Inflammatory macrophage treated with lipopolysaccharide for 4 hours (primary cell): Measurements from ENCODE around the gene KCNH2.
"Not testable (repeated sequence)": the region's sequence is repeated elsewhere in the genome, so short reads cannot be mapped to it uniquely, and the experiment has no call there.

Experiments used
- DNase-seq: peaks from one replicate; pipeline ENCODE4 v3.0.0-alpha.2; 2020

Gene KCNH2, protein sequence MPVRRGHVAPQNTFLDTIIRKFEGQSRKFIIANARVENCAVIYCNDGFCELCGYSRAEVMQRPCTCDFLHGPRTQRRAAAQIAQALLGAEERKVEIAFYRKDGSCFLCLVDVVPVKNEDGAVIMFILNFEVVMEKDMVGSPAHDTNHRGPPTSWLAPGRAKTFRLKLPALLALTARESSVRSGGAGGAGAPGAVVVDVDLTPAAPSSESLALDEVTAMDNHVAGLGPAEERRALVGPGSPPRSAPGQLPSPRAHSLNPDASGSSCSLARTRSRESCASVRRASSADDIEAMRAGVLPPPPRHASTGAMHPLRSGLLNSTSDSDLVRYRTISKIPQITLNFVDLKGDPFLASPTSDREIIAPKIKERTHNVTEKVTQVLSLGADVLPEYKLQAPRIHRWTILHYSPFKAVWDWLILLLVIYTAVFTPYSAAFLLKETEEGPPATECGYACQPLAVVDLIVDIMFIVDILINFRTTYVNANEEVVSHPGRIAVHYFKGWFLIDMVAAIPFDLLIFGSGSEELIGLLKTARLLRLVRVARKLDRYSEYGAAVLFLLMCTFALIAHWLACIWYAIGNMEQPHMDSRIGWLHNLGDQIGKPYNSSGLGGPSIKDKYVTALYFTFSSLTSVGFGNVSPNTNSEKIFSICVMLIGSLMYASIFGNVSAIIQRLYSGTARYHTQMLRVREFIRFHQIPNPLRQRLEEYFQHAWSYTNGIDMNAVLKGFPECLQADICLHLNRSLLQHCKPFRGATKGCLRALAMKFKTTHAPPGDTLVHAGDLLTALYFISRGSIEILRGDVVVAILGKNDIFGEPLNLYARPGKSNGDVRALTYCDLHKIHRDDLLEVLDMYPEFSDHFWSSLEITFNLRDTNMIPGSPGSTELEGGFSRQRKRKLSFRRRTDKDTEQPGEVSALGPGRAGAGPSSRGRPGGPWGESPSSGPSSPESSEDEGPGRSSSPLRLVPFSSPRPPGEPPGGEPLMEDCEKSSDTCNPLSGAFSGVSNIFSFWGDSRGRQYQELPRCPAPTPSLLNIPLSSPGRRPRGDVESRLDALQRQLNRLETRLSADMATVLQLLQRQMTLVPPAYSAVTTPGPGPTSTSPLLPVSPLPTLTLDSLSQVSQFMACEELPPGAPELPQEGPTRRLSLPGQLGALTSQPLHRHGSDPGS

DNA sequence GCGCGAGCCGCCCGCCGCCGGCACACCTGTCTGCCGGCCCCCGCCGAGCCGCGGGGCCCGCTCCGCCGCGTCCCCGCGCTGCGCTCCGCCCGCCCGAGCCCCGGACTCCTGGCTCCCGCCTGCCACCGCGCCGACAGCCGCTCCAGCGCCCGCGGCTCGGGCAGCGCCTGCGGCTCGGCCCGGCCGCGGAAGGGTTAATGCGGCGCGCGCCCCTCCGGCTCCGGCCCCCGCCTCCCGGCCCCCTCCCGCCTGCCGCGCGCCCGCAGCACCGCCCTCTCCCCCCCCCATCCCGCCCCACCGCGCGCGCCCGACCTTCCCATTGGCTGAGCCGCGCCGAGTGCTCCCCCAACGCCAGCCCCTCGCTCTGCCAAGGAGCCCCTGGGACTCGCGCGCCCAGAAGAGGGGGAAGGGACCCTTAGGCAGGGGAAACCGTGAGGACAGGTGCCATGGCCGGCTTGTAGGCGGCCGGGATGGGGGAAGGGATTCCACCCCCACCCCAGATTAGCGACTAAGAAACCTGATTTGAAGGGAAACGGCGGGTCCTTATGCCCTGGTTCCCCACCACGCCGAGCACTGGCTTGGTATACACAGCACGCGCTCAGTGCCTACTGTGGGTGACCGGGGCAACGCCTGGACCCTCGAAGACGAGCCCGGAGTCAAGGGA lies at the start of gene KCNH2:
TSS of gene KCNH2 (minus strand) at position 196 of the 664 bp plus-strand sequence. CDS start 408 bp downstream, outside the sequence.
- DNase-seq, result no peak

DNA sequence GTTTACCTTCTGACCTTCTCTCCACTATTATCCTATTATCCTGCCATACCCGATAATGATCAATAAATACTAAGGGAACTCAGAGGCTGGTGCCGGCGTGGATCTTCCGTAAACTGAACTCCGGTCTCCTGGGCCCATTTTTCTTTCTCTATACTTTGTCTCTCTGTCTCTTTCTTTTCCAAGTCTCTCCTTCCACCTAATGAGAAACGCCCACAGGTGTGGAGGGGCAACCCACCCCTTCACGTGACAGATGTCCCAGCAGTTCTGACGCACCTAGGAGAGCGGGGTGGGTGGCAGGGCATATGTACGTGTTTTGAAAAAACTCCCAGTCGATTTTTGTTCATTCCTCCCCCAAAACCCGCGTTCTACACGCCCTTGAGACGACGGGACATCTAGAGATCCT lies 49.6 kb upstream of the KCNH2 start:
- not testable (repeated sequence) for DNase-seq

DNA sequence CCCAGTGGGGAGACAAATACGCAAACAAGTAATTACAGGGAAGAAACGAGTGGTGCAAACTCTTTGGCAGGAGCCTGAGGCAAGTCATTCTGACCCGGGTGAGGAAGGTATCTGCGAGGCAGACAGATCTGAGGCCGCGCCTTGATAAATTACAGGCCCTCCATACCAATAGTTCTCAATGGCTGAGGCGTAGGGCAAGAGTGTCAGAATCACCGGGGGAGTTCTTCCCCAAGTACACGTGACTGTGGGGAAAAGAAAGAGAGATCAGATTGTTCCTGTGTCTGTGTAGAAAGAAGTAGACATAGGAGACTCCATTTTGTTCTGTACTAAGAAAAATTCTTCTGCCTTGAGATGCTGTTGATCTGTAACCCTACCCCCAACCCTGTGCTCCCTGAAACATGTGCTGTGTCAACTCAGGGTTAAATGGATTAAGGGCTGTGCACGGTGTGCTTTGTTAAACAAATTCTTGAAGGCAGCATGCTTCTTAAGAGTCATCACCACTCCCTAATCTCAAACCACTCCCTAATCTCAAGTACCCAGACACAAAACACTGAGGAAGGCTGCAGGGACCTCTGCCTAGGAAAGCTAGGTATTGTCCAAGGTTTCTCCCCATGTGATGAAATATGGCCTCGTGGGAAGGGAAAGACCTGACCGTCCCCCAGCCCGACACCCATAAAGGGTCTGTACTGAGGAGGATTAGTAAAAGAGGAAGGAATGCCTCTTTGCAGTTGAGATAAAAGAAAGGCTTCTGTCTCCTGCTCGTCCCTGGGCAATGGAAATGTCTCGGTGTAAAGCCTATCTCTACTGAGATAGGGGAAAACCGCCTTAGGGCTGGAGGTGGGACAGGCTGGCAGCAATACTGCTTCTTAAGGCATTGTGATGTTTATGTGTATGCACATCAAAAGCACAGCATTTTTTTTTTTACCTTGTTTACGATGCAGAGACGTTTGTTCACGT lies 48.9 kb upstream of the KCNH2 start:
- DNase-seq, result not testable (repeated sequence)

DNA sequence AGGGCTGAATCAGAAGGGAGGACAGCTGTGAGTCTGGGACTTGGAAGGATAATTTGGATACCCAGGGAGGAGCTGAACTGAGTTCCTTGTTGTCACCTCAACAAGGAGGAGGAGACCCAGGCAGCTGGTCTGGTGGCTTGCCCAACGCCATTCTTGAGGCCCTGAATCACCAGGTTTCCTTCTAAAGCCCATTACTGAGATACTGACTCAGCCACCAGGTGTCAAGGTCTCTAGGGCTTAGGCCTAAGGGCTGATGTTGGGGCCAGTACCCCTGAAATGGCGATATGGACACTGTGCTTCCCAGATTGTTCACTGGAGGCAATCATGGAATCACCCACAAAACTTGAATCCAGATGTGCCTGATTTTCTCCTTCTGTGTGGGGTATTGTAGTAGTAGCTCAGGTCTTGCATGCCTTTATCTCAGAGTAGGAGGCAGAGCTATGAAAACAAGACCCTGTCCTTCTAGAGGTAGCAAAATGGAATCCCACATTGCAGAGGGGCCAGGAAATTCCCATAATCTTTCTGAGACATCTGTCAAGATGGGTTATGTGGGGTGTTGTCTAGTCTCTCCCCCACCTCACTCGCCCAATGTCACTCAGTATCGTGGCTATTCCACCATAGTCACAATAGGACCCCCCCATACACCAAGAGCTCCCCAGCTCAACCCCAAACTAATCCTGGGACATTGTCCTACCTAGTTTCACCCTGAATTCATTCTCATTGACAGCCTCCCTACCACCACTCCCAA lies 48.0 kb upstream of the KCNH2 start:
- DNase-seq, result no peak

DNA sequence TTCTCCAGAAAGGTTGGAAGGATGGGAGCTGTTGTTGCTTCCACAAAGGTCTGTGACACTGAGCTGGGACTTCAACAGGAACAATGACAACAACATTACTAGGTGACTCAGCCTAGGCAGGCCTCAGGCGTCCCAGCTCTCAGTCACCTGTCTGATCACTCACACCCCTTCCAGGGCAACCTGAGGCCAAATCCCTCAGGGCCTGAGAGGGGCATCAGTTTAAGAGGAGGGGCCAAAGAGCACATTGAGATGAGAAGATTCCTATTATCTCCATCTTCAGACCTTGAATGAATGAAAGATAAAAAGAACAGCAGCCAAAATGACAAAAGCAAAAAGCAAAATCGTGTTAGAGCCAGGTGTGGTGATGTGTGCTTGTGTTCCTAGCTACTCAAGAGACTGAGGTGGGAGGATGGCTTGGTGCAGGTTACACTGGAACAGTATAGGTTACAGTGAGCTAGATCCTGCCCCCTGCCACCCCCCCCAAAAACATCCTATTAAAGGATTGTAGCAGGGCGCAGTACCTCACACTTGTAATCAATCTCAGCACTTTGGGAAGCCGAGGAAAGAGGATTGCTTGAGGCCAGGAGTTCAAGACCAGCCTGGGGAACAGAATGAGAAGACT lies 46.4 kb upstream of the KCNH2 start, which contains the start of gene ATG9B:
TSS of gene ATG9B (minus strand) at position 60 of the 622 bp plus-strand sequence. CDS start 71 bp downstream, outside the sequence.
- DNase-seq, result no peak

DNA sequence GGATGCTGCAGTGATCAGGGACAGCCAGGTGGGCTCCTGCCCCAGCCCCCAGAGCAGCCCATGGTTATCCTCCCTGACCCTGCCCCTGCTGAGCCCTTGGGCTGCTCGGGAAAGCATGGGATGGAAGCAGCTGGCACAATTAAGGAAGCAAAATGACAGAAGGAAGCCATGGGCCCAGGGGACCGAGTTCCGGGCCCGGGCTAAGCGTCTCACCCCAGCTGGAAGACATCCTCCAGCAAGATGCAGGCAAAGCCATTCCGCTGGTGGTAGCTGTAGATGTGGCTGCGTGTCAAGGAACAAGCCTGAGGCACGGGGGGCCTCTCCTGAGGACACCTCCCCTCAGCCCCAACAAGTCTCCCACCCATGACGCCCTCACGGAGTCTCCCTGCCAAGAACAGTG lies 45.1 kb upstream of the KCNH2 start:
- no peak for DNase-seq

DNA sequence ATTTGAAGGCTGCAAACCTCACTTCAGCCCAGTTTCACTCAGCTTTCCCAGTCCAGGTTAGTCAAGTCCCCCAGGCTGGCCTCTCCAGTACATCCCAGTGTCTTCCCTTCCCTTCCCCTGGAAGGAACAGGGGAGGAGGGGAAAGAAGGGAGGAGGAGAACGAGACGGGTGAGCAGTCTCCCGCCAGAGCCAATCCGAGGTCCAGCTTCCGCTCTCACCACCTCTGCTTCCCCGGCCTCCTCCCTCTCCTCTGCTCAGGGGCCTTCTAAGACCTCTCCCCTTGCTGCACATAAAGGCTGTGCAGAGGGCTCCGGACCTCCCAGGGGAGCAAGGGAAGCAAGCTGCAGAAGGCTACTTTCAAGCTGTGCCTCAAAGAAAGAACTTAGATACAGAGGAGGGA lies 42.1 kb upstream of the KCNH2 start:
- no peak for DNase-seq

DNA sequence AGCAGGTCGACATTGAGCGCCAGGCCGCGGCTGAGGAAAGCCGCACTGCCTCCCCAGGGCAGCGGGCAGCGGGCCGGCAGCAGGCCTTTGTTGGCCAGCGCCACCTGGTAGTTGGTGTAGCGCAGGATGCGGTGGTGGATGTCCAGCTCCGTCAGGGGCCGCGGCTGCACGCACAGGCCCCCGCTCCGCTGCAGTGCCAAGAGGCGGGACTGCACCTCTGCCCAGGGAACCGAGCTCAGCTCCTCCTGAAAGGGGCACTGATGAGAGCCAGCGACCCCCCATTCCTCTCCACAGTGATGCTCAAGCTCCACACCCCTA lies 41.0 kb upstream of the KCNH2 start:
- DNase-seq, result no peak

DNA sequence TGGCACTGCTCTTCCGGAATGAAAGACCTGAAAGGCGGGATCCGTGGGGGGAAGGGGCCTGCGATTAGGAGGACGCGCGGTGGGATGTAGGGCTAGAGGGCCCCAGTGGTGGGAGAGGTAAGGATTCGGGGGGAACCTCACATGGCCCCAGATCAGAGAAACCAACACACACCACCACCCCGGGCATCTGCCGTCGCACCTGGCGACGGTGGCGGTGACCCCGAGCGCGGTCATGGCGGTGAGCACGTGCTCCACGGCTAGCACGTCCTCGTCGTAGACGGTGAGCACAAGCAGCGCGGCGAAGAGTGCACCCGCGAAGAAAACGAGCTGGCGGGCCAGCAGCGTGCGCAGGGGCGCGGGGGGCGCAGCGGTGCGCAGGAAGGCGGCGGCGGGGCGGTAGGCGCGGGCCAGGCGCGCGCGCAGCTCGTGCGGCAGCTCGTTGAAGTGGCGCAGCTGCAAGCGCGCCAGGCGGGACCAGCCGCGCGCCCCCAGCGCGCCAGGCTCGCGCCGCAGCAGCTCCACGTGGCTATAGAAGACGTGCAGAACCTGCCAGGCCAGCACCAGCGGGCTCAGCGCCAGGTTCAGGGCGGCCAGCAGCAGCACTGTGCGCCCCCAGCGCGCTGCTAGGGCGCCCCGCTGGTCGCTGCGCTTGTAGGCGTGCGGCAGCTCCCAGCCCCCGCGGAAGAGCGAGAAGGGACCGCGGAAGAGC lies 40.5 kb upstream of the KCNH2 start:
- no peak for DNase-seq

DNA sequence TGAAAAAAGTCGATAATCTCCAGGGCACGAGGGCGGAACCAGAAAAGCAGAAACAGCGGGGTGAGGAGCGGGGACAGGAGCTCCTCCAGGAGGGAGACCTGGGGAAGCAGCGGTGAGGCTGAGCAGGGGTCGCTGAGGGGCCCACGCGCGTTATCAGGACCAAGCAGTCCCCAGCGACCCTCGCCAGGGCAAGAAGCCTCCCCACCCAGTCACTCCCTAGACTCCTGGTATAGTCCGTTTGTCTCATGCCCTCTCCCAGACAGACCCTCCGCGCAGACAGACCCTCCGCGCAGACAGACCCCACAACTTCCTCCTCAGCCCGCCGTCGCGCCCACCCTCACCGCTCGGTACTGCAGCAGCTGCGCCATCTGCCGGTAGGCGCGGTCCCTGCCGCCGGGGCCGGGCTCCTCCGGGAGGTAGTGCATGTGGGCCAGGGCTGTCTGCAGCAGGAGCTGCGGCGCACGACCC lies 39.9 kb upstream of the KCNH2 start:
- DNase-seq, result peak; percentile 43

DNA sequence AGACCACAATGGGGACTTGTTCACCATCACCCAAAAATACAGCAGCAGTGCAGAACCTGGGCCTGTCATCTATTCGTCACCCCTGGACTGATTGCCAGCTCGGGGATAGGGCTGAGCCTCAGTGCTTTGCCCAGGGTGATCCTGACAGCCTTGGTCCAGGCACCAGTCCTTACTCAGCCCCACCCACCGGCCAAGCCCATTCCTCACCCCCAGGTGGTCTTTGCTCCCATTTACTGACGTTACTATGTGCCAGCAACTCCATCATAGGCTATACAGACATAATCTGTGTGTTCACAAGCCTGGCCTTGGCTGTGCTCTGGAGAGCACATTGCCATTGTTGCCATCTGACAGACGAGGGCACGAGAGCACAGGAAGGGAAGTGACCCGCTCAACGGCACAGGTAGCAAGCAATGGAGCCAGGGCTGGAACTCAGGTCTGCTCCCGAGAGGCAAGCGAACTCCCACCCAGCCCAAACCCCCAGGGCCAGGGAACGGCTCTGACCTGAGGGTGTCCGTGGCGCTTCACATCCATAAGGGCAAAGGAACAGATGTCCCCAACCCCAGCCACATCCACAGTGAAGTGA lies 39.3 kb upstream of the KCNH2 start:
- no peak for DNase-seq

DNA sequence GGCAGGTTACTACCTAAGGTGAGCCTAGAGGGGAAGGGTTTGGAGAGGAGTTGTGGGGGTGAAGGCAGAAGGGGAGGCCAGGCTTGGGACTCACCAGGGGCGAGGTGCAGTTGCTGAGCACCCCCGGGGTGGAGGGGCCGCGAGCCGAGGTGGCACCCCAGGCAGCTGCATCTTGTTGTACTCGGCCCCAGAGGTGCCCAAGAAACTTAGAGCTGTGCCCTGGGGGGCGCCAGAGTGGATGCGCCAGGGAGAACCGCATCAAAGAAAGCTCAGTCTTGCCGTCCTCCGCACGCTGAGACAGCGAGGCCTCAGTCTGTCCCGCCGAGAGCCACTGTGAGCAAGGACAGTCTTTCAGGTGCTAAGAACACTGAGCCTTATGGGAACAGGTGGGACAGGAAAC lies 38.8 kb upstream of the KCNH2 start:
- DNase-seq, result no peak

DNA sequence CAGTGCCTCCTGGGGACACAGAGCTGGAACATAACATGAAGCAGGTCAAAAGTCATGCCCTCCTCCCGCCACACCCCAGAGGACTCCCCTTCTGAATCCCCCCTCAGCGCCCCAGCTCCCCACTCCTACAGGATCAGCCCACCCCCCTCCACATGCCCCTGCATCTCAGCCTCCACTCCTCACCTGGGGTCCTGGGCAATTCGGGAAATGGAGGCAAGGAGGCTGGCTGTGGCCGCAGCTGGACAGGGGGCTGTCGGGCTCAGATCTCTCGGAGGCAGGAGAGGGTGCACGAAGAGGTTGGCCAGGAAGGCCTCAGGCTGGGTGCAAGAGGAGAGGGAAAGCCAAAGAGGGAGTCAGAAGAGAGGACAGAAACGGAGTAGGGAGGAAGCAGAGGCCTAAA lies 38.4 kb upstream of the KCNH2 start:
- no peak for DNase-seq

DNA sequence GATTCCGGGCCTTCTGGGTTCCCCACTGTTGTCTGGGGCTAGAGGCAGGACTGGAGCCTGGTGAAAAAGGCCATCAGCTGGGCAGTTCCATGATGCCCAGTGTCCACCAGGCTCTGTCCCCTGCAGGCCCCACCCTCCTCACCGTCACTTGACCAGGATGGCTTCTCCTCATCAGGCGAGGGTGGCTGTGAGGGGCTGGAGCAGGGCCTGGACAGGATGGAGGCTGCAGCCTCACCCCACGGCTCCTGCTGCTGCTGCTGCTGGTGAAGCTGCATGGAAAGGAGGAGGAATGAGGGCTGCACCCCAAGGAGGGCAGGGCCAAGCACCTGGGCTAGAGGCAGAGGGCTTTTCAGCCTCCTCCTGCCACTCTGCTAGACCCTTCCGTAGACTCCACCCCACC lies 37.8 kb upstream of the KCNH2 start:
- no peak for DNase-seq

DNA sequence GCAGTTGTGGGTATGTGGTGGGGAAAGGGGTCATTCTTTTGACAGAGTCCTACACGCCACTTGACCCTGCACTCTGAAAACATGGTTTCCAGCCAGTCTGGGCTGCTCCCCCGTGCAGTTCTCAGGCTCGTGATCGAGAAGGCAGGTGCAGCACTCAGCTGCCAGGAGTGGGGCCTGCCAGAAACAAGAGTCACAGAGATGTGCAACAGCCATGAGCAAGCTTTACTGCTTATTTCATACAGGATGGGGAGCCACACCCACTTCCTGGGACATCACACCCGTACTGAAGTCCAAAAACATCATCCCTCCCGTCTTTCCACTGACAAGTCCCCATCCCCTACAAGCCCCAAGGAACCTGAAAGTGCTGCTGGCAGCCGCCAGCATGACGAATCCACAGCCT lies 36.8 kb upstream of the KCNH2 start:
- DNase-seq, result peak; percentile 46

DNA sequence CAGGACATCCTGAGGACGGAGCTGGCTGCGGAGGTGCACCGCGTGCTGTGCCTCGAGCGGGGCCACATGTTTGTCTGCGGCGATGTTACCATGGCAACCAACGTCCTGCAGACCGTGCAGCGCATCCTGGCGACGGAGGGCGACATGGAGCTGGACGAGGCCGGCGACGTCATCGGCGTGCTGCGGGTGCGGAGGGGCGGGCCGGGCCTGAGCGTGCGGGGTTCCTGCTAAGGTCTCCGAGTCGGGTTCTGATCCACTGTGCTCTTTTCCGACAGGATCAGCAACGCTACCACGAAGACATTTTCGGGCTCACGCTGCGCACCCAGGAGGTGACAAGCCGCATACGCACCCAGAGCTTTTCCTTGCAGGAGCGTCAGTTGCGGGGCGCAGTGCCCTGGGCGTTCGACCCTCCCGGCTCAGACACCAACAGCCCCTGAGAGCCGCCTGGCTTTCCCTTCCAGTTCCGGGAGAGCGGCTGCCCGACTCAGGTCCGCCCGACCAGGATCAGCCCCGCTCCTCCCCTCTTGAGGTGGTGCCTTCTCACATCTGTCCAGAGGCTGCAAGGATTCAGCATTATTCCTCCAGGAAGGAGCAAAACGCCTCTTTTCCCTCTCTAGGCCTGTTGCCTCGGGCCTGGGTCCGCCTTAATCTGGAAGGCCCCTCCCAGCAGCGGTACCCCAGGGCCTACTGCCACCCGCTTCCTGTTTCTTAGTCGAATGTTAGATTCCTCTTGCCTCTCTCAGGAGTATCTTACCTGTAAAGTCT lies 35.8 kb upstream of the KCNH2 start:
- peak; percentile 68 for DNase-seq

DNA sequence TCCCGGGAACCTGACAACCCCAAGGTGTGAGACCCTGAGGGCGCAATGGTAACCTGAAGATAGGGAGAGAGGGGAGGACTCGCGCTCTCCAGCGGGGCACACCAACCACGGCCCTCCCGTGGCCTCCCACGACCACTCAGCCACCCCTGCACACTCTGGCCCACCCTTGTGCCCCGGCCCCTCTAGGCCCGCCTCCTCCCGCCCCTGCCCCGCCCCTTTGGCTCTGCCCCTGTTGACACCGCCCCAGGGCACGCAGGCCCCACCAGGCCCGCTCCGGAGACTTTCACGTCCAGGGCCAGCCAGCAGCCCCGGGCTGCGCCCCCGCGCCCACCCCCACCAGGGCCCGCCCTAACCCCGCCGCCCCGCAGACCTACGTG lies 35.2 kb upstream of the KCNH2 start:
- no peak for DNase-seq

DNA sequence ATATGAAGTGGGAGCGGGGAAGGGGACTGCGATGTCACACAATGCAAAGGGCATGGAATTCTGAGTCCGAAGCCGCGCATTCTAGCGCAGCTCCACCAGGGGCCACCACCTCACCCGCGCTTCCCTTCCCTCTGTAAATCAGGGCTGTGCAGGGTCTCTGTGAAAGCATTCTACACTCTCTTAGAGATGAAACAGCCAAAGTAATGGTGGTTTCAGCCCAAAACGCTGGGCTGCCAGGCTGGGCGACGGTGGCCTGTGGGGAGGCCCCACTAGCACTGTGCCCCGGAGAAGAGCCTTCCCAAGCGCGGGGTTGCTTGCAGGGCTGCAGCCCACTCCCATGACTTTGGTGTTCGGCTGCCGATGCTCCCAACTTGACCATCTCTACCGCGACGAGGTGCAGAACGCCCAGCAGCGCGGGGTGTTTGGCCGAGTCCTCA lies 34.8 kb upstream of the KCNH2 start:
- peak; percentile 33 for DNase-seq
